GM21576 (cell line): Measurements from ENCODE around the gene AP2A1.

ENCODE experiments used
- ATAC-seq: cut with Tn5 transposase; IDR thresholded peaks from one replicate; pipeline ENCODE4 v1.9.1; 2021; ENCODE audit warnings: mild to moderate bottlenecking, moderate library complexity; ENCODE audit not compliant: unreplicated experiment

Gene AP2A1

GRCh38 chr19:49836176-49837008, 69.6 kb downstream of the AP2A1 start:
- ATAC-seq, result no peak

GRCh38 chr19:49837009-49837310, 70.2 kb downstream of the AP2A1 start:
- no peak for ATAC-seq

- no peak for ATAC-seq
Measured at GRCh38 chr19:49837425-49837824, 70.6 kb downstream of the AP2A1 start.

GRCh38 chr19:49838885-49839588, 72.2 kb downstream of the AP2A1 start:
- no peak for ATAC-seq

GRCh38 chr19:49839713-49840112, 72.9 kb downstream of the AP2A1 start:
- ATAC-seq, result no peak

GRCh38 chr19:49840321-49840720, 73.5 kb downstream of the AP2A1 start:
- ATAC-seq, result no peak

GRCh38 chr19:49840736-49841249, 74.0 kb downstream of the AP2A1 start:
- ATAC-seq, result no peak

GRCh38 chr19:49843265-49843664, 76.5 kb downstream of the AP2A1 start:
- ATAC-seq, result no peak

GRCh38 chr19:49844138-49845095, 77.6 kb downstream of the AP2A1 start:
- no peak for ATAC-seq

GRCh38 chr19:49845414-49845813, 78.6 kb downstream of the AP2A1 start:
- ATAC-seq, result no peak

- no peak for ATAC-seq
Measured at GRCh38 chr19:49846408-49846807, 79.6 kb downstream of the AP2A1 start.

GRCh38 chr19:49847731-49848696, 81.2 kb downstream of the AP2A1 start:
- no peak for ATAC-seq

GRCh38 chr19:49848938-49849337, 82.1 kb downstream of the AP2A1 start:
- ATAC-seq, result no peak

GRCh38 chr19:49849433-49850220, 82.8 kb downstream of the AP2A1 start:
- ATAC-seq, result no peak

- no peak for ATAC-seq
Measured at GRCh38 chr19:49850221-49850486, 83.4 kb downstream of the AP2A1 start.

- peak; percentile 71 for ATAC-seq
Measured at GRCh38 chr19:49850487-49851342, 83.9 kb downstream of the AP2A1 start, which contains the start of gene PTOV1. Gene PTOV1, plus strand, starts transcription at chr19:49851159.

- ATAC-seq, result no peak
Measured at GRCh38 chr19:49851456-49852259, 84.9 kb downstream of the AP2A1 start.
